ENCODE results near the gene TFDP1. TPM values are rescaled to one million over a fixed set of nuclear protein-coding genes. Genes with fewer than 3 reads are reported as not detected.

The TFDP1 gene
- total RNA-seq, 1 experiment from 2014 or later, result 65.7 TPM

DNA sequence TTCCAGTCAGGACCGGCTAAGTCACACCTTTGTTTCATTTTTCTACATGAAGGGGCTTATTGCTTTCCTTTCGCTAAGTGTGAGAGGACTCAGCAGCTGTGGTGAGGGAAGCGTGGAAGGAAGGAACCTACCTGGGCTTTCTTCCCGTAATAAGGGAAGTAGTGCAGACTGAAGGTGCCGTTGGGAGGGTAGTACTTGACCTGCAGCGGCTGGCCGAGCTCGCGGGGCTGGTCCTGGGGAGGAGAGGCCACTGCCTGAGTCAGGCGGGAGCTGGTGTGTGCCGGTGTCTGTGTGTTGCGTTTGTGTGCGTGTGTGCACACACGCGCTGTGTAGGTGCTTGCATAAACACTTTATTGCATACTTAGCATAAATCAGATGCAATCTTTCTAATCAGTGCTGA lies 65.7 kb downstream of the TFDP1 start:
- DNase-seq (ENCODE audit: low read depth), result no peak

DNA sequence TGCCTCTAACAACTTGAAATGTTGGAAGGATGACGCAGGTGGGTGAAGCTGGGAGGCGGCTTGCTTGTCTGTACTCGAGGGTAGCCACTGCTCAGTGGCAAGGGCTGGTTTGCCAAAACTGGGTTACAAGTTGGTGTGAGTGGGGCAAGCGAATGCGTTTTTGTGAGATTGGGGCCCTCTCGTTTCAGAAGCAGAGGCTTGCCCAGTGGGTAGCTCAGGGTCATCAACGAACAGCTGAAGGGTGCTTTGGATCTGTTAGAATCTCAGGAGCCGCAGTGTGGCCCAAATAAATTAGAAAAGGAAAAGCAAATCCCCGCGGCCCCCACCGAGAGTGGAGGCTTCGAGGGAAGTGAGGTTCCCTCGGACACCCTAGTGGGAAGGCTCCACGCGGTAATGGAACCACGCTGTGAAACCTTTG lies 66.2 kb downstream of the TFDP1 start:
- DNase-seq (ENCODE audit: low read depth), result no peak

DNA sequence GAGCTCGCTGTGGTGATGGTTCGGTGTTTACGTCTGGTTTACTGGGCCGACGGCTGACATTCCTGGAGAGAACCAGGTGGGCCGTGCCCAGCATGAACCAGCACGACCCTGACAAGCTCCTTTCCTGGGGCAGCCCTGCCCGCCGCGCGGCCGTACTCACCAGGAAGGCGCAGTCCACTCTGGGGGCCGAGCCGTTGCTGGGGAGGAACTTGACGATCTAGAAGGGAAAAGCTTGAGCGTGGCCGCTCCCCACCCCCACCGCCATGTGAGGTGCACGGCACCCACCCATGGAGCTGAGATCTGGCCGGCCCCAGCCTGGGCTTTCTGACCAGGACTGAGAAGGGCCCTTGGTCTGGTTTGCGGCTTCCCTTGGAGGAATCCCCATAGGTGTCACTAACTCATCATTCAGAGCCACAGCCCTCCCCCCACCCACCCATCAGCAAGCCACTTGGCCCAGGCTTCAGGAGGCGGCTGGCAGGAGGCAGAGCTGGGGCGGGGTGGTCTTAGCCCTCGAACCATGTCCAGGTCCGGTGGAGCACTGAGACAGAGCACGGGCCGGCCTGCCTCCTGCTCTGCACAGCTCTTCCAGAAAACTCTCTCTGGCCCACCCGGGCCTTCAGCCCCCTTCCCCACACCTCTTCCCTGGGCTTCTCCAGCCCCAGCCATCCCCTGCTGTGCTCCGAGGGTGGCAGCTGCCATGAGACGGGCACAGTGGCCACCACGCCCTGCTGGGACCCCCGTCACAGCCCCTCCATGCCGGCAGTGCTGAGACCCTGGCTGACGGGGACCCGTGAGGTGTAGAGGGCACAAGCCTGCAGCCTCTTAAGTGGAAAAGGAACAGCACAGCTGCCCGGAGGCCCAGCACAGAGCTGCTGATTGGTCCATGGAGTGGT lies 67.2 kb downstream of the TFDP1 start:
- DNase-seq (ENCODE audit: low read depth), result no peak

DNA sequence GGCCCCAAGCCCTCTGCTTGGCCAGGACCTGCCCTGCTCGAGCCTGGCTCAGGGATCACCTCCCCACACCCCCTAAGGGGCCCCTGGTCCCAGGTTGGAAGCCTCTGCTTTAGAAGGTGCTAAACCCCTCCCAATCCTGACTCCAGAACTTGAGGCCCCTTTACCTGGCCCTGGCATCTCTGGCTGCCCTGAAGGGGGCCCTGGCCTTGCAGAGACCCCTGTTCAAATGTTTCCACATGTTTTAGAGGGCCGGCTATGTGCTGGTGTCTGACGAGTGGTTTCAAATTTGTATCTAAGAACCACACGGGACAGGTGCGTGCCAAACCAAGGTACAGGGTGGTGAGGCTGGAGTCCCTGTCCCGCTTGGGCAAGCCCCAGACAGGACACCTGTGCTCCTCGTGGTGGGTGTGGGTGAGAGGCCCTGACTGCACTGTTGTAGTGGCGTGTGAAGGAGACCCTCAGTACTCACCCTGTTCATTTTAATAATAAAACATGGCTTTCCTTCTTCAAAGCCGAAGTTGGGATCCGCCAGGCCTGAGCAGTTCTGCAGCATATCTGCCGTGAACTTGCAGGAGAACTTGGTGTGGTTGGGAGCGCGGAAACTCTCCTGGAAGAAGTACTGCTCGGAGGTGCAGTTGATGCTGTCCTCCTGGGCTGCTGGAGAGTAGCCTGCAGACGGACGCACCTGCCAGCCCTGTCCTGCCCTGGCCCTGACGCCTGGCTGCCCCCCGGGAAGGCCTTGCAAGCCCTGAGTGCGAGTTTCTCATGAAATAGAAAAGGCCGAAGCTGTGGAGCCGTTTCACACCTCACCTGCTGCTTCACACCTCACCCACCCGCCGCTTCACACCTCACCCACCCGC lies 68.1 kb downstream of the TFDP1 start:
- DNase-seq (ENCODE audit: low read depth), result no peak

DNA sequence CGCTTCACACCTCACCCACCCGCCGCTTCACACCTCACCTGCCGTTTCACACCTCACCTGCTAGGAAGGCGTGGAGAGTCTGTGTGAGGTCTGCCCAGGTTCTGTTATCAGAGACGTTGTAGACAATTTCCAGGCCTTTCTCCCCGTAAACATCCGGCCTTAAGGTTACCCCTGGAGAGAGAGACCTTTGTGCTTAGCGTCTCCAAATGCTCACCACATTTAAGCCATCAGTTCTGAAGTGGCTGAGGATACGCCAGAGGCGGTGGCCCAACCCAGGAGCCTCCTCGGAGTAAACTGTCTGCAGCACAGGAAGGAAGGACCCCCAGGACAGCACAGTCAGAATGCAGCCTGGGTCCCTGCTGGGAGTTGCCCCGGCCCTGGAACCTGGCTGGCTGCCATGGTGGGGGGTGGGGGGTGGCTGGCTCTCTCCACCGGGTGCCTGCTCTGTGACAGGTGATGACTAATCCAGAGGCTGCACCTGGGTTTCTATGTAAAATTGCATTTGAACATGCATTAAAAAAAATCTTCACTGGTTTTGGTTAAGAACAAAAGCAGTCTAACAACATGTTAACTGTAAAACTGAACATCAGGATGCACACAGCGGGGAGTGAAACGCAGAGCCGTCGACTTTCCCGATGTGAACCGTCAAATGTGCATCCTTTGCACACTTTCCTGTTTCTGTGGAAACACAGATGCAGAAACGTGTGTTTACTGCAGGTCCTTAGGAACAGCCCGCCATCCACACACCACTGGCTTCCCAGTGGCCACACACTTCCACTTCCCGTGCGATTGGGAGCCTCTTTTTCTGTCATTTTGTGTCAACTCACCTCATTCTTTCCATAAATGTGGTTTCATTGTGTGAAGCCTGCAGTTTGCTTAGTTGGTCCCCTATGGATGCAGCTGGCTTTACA lies 69.0 kb downstream of the TFDP1 start:
- DNase-seq (ENCODE audit: low read depth), result no peak

DNA sequence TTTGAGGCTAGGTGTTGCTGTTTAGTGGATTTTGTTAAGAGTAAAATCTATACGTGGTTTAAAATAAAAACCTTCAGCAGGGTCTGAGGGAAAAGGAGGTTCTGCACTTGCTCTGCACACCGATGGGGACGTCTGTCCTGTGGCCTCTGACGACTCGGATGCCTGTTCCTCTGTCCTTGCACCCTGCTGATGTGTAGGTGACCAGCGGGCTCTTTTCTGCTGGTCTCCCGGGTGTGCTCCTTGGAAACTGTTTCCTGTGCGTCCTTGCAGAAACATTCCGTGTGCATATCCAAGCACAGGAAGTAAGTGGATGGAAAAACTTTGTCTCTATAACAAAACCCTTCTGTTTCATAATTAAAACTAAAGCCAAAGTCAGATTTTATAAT lies 69.6 kb downstream of the TFDP1 start:
- DNase-seq (ENCODE audit: low read depth), result no peak

DNA sequence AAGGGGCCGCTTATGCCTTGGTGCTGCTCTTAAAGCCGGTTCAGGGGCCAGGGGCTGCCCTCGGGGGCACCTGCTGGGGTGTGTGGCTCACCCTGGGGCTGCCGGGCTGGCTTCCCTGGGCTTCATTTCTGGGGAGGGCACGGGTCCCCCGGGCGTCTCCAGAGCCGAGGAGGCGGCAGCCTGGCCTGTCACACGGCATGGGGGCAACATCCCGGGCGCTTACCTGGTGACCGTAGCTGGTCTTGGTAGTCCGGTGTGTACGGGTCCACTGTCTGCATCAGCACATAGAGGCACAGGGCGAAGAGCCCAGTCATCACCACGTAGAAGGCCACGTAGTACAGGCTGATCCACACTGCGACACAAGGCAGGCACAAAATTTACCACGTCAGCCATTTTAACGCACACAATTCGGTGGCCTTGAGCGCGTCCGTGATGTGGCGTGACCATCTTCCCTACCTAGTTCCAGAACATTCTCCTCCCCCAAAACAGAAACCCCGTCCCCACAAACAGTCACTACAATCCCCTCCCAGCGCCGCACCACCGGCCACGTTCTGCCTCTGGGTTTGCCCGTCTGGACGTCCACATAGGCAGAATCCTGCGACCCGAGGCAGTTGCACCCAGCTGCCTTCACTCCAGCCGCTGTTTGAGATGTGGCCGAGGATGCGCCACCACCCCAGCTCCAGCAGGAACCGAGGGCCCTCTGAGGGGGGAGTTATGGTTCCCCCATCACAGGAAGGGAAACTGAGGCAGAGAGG lies 70.2 kb downstream of the TFDP1 start:
- no peak for DNase-seq (ENCODE audit: low read depth)

DNA sequence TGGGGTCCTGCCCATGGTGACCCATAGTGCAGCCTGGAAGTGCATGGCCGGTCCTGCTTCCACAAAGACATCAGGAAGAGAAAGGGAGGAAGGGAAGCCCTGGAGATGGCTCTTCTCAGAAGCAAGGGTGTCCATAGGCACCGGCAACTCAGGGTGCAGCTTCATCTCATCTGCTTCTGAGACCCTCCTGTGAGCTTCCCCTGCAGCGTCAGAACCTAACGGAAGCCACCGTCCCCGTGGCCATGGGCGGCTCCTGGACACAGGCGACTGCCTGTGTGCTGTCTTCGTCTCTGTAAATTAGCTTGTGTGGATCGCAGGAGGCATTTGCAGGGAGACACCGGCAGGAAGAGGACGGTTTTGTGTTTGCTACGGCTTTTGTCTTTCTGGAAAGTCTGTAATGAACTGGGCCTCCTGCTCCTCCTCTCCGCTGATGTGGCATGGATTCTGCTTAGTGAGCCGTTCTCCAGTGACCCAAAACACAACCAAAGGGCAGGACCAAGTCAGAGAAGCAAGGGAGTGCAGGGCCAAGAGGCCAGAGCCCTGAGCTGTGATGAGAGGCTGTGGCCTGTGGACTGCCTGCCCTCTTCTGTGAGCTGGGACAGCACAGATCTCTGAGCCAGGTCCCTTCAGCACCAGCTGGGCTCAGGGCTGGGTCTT lies 70.9 kb downstream of the TFDP1 start:
- no peak for DNase-seq (ENCODE audit: low read depth)

DNA sequence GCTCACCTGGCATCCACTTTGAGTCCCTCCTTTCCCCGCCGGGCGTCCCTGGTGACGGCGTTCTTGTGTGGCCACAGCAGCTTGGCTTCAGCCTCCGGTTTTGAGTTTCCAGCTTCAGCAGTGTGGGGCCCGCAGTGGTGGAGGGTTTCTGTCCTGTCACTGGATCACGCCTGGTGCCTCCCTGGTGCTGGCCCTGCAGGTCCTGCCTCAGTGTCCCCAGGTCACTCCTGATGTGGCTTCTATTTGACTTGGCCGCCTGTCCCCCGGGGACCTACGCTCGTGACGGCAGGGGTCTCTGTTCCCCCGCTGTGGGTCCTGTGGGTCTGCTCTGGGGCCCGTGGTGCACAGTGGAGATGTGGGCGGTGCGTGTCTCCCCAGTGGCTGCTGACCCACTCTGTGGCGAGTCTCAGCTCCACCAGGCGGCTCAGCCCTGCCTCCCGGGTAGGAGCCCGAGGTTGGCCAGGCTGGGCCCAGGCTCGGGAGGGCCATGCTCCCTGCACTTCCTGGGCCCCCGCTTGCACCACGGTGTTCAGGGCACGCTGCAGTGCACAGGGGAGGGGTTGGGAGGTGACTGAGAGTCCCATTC lies 71.5 kb downstream of the TFDP1 start:
- no peak for DNase-seq (ENCODE audit: low read depth)

DNA sequence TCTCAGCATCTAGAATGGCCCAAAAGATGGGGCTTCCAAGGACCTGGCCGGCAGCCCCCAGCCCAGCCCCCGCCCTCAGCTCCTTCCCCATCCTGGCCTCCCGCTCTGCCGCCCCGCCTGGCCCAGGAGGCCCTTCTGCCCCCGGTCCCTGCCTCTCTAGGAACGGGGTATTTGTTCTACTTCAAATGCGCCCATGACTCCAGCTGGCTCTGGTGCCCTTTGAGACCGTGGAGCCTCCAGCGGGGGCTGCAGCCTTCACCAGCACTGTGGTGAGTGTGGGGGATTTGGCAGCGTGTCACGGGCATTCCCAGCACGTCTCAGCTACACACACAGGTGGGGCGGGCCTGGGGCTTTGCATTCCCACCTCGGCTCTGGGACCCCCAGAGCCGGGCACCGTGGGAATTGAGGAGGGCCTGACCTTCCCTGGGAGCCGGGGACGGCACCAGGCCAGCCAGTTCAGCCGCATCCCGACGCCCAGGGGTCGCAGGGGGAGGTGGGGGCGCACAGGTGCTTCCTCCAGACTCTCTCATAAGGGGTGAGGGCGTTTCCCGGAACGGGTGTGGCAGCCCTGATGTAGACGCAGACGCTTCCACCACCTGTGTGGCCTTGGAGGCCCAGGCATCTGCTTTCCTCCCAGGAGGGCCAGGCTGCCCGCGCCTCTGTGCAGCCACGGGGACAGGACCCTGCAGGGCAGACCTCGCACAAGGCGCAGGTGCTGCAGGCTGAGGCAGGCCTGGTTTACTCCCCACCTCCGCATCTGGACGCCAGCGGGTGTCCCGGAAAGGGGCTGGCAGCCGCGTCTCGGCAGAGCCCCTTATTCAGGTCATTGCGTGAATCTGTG lies 72.5 kb downstream of the TFDP1 start:
- no peak for DNase-seq (ENCODE audit: low read depth)

DNA sequence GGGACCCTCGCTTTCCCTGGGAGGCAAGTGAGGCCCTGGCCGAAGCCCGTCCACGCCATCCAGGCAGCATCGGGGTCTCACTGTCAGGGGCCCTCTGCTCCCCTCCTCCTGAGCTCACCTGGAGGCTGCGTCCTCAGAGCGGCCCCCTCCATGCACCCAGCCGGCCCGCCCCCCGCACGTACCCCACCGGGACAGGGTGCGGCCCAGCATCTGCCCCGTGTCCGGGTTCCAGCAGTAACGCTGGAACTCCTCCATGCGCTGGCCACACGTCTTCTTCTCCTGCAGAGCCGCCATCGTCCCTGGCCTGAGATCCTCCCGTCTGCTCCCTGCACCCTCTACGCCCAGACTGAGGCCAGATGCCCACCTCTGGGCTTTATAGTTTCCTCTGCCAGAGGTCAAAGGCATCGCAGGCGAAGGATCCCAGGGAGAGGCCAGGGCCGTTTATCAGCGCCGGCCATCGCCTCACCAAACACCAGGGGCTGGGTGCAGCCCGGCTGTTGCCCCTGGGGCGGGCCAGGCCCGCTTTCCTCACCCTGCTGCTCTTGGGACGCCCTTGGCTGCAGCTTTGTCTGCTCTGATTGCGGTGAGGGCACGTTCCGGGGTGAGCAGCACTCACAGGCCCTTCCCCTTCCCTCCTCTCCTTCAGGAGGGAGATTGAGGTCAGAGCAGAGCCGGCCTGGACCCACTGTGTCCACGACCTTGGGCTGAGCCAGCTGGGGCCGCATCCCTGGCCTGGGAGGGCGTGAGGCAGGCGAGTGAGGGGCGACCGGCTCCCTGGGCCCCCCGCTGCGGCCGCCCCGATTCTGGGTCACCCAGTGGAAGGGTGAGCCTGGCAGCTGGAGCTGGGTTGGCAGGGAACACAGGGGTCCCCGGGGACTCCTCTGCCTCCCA lies 73.5 kb downstream of the TFDP1 start, which contains the start of gene ATP4B:
Gene ATP4B, minus strand, starts transcription at position 348 of the 891 bp plus-strand sequence. Its CDS starts 54 bp downstream, at position 294.
- no peak for DNase-seq (ENCODE audit: low read depth)

DNA sequence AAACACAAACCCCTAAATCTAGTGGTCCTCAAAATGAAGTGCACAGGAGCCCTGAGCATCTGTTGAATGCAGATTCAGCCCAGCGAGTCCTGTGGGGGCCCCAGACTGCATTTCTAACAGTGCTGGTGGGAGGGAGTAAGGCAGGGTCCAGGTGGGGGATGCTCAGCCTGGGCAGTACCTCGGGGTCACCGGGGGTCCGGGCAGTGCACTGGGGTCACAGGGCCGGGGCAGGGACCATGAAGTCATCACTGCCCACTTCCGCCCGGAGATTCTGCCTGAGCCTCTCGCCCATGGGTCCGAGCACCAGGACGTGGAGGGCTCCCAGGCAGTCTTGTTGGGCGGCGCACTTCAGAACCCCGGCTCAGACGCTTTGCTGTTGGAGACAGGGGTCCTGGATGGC lies 74.3 kb downstream of the TFDP1 start:
- DNase-seq (ENCODE audit: low read depth), result no peak

DNA sequence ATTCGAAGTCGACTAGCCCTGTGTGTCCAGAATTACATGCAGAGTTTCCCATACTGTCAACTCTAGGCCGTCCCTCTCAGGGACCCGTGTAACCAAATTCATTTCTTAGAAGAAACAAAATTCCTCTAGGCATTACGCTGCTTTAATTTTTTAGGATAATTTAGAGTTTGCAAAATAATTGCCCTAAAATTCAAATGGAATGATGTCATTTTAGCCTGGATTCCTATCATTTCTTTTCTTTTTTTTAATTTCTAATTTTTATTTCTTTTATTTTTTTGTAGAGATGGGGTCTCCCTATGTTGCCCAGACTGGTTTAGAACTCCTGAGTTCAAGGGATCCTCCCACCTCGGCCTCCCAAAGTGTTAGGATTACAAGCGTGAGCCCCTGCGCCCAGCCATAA lies 74.8 kb downstream of the TFDP1 start:
- DNase-seq (ENCODE audit: low read depth), result no peak

DNA sequence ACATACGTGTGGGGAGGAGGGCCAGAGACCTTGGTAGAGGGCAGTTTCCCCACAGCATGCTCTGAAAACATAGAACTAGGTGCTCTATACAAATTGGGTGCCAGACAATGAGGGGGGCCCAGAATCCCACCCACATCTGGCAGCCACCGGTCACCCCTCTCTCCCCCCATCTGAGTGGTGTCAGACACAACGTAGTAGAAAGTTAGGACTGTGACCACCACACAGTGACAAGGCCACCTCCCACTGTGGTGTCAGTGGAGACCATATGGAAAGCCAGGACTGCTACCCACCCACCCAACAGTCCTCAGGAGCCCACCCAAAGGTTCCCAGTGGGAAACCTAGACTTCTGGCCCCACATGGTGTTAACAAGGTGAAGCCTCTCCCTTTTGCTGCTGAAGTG lies 75.5 kb downstream of the TFDP1 start:
- no peak for DNase-seq (ENCODE audit: low read depth)

DNA sequence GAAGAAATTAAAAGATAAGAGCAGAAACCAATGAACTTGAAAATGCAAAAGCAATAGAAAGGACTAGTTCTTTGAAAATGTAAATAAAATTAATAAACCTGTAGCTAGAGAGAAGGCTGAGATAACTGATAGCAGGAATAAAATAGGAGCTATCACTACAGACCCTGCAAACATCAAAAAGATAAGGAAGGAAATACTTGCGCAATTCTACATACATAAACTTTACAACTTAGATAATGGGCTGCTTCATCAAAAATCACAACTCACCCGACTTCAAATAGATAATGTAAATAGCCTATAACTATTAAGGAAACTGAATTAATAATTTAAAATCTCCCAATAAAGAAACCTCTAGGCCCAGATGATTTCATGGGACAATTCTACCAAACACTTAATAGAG lies 77.0 kb downstream of the TFDP1 start:
- DNase-seq (ENCODE audit: low read depth), result no peak

DNA sequence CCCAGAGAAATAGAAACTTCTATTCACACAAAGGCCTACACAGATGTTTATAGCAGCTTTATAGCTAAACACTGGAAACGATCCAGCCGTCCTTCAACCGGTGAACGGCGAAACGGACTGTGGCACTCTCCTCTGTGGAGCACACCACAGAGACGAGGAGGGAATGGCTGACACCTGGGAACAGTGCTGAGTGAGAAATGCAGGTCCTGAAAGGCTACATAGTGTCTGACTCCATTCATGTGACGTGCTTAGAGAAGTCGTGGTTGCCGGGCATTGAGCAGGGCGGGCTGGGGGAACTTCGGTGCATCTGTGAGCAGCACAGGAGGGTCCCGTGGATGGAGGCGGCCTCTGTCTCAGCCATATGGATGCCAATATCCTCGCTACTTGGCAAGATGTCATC lies 79.4 kb downstream of the TFDP1 start:
- DNase-seq (ENCODE audit: low read depth), result no peak

DNA sequence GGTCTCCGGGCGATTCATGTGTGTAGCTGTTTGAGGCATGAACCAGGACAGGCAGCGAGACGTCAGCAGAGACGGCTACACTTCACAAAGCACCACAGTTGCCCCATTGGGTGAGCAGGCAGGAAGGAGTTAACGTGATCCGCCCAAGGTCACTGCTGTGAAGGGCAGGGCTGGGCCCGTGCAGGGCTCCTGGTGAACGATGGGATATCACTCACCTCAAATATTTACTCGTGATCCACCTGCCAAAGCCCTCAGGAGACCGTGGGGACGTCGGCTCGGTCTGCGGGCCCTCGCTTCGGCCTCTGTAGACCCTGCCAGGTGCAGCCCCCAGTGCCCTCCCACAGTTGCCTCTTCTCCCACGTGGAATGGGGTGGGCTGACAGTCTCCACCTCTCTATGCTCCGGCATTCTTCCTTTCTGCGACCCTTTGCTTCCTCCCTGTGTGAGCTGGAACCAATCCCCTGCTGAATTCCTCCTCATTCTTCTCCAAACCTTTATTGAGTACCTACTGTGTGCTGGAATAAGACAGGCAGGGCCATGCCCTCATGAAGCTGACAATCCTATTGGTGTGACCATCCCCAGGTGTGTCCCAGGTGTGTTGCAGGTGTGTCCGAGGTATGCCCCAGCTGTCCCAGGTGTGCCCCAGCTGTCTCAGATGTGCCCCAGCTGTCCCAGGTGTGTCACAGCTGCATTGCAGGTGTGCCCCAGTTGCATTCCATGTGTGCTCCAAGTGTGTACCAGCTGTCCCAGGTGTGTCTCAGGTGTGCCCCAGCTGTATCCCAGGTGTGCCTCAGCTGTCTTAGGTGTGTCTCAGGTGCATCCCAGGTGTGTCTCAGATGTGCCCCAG lies 80.4 kb downstream of the TFDP1 start:
- DNase-seq (ENCODE audit: low read depth), result no peak
